GM19025 (cell line): ENCODE measurements around the gene COL23A1.
"Not testable (repeated sequence)": the region's sequence is repeated elsewhere in the genome, so short reads cannot be mapped to it uniquely, and the experiment has no call there.

Experiments used
- ATAC-seq: cut with Tn5 transposase; IDR thresholded peaks from one replicate; pipeline ENCODE4 v1.9.1; 2021; ENCODE audit warnings: mild to moderate bottlenecking, low read depth, moderate library complexity; ENCODE audit not compliant: unreplicated experiment

COL23A1 gene

DNA sequence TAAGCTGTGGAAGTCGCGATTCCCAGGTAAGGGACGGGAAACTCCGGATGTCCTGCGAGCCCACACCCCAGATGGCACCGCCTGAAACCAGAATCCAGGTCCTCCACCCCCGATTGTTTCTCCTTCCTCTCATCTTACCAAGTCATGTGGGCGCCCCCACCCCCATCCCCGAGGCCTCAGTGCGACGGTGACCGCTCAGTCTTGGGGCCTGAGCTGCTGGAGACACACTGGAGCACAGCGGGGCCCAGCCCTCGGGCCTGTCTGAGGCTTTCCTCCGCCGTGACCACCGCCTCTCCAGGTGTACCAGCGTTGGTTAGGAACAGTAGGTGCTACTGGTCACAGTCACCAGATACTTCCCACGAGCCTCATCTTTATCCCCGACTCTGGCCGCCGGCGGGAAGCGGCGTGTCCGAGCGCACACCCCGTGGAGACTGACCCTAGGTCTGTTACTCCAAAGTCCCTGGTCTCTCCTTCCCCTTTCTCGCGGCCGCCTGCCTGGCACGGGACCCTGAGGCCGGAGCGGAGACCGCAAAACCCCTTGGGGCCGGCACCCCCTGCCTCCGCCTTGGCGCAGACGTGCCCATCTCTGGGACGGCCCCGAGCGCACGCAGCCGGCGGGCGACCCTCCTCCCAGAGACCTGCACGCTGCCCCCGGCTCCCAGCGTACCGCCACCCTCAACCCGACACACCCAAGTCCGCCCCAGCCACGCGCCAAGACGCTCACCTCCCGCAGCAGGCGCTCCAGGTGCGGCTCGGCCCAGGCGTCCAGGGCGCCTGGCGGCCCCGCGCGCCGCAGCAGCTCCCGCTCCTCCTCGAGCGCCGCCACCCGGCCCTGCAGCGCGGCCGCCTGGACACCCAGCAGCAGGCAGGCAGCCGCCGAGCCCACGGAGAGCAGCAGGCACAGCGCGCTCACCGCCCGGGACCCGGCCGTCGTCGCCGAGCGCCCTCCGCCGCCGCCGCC lies 733 bp downstream of the COL23A1 start:
- ATAC-seq = no peak

DNA sequence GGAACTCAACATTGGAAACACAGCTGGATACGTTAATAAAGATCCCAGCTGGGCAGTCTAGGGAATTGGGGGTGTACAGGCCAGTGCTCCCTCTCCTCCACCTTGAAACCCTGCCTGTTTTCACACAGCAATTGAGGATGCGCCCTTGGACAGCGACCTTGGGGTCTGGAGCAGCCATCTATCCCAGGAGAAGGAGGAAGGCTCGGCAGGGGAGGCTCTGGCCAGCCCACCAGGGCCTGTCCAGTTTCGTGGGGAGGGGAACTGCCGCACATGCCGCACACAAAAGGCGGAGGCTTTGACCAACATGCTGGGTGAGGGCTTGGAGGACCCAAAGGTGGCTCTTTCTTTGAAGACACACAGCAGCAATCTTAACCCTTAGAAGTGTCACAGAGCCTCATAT lies 1.4 kb downstream of the COL23A1 start:
- ATAC-seq = no peak

DNA sequence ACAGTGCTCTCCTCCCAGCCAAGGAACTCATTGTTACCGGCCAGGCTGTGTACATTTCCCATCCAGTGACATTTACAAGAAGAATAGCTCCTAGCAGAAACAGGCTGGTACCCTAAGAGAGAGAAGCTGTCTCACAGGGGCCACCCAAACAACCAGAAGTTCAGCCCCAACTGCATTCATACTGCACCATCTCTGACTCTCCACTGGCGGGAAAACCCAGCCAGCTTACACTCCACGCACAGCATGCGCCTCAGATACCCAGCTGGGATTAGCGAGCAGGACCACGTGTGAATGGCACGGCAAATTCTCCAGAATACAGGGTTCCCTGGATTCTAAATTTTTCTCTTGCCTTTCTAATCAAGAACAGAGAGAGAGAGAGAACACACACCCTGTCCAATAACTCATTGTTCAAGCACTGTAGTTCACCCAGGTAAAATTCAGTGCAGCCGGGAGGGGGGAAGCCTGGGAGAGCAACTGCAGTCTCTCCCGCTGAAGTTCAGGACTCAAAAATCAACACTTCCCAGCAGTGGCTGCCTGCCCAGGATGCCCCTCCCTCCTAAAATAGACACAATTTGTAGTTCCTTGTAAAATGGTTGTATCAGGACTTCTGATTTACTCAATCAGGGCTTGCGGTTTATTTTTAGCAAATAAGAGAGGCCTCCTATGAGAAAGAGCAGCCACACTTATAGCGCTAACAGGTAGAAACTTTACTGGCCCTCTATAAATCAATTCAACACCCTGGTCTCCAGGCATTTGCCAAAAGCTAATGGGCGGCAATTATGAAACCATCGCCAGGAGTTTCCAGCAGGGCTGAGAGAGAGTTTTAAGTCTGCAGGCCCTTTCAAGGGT lies 2.2 kb downstream of the COL23A1 start:
- ATAC-seq = no peak

DNA sequence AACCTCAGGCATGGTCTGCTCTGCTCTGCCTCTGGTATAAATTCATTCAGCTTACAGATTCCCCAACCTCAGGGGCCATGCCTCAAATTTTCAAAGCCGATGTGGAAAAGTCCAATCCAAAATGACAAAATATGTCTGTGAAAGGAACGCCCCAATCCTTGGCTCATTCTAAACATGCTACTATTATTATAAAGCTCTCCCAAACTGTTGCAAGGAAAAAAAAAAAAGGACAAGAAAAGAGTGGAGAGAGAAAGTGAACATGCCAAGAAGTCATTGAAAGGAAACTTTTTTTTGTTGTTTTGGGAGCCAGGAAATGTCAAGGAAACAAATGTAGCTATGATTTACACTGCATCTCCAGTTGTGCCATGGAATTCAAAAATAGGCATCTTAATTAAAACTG lies 3.8 kb downstream of the COL23A1 start:
- ATAC-seq = no peak

DNA sequence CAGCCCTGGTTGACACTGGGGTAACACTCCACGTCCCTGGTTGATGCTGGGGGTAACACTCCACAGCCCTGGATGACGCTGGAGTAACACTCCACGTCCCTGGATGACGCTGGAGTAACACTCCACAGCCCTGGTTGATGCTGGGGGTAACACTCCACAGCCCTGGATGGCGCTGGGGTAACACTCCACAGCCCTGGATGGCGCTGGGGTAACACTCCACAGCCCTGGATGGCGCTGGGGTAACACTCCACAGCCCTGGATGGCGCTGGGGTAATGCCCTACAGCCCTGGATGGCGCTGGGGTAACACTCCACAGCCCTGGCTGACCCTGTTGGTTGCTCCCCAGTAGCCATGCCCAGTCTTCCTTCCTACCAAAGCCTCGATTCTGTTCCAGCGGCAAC lies 4.8 kb downstream of the COL23A1 start:
- not testable (repeated sequence) for ATAC-seq

DNA sequence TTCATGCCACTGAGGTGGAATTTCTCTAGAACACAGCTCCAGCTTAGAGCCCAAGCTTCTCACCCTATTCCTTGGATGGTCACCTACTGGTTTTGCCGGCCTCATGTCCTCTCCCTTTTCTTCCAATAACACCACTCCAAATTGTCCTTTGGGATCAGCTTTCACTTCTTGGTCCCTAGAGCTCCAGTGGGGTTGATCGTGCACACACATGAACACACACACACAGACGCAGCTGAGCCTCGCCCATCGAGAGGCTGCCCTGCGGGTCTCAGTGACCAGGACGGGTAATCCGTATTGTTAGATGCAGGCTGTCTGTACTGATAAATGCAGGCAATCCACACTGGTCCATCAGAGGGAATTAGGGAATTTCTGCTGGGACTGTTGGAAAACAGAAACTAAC lies 6.9 kb downstream of the COL23A1 start:
- no peak for ATAC-seq

DNA sequence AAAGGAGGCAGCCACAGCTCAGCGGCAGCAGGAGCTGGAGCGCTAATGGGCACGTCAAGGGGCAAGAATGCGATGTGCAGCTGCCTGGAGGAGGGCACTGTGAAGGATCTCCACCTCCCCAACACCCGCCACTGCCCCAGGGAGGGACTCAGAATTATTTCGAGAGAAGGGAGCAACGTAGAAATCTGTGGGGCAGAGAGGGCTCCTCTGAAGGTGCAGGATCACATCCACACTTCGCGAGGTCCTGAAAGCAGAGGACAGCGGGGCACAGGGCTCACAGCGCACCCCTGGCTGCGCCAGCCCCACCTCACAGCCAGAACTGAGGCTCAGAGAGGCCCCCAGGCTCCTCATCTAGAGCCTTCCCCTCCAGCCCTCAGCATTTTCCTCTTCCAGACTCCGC lies 7.9 kb downstream of the COL23A1 start:
- no peak for ATAC-seq

DNA sequence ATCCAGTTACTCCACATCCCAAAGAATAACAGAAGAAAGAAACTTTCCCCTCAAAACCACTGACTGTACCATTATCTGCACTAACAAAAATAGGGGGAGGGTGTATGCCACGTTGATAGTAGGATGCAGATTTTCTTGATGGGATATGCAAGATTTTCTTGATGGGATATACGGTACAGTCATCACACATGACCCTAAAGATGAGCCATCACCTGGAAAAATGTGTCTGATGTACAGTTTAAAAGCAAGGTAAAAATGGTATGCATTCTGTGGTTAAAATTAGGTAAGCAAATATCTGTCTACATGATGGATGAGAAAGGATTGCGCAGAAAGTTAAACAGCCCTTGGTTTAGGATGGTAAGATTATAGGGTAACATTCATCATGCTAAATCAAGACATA lies 8.6 kb downstream of the COL23A1 start:
- ATAC-seq = no peak

DNA sequence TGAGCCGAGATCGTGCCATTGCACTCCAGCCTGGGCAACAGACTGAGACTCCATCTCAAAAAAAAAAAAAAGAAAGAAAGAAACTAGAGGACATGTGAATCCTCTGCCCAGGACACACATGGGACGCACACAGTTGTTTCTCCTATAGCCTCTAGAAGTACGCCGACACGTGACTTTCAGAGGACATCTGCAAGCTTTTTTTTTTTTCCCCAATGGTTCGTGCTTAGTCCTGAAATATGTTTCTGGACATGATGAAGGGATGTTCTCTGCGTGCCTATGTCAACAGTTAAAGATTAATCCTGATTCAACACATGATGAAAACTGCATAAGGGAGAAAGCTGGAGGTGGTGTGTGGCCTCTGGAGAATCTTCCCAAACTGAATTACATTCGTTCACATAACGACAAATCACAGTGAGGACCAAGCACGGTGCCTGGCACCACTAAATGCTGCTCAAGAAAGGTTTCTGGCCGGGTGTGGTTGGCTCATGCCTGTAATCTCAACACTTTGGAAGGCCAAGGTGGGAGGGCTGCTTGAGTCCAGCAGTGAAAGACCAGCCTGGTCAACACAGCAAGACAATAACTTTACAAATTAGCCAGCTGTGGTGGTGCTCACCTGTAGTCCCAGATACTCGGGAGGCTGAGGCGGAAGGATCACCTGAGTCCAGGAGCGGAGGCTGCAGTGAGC lies 9.8 kb downstream of the COL23A1 start:
- no peak for ATAC-seq

DNA sequence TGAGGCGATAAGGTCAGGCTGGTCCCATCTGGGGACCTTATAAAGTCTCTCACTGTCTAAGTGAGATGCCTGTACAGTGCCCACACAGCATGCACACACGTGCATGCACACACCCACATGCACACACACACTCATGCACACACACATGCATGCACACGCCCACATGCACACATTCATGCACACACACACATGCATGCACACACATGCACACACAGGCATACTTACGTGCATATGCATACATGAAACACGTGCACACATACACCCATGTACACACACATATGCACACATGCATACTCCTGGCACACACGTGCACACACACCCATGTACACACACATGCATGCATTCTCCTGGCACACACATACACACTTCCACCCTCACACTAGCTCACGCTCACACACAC lies 12.2 kb downstream of the COL23A1 start:
- no peak for ATAC-seq

DNA sequence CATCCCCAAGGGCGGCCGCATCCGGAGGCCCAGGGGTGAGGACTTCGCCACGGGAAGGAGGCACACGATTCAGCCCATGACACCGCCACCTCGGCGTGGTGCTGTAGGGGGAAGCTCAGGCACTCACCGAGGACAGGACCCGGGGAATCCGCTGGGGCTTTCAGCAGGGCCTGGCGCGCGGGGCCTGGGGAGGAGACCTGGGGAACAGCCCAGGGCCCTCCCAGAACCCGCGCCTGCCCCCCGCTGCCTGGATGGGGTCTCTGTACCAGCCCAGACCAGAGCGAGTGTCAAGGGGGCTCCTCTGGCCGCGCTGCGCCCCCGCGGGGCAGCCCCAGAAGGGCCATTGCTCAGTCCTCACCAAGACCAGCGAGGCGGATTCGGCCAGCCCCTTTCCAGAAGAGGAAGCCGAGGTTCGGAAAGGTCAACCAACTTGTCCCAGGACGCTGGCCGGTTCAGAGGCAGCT lies 12.8 kb downstream of the COL23A1 start:
- no peak for ATAC-seq

DNA sequence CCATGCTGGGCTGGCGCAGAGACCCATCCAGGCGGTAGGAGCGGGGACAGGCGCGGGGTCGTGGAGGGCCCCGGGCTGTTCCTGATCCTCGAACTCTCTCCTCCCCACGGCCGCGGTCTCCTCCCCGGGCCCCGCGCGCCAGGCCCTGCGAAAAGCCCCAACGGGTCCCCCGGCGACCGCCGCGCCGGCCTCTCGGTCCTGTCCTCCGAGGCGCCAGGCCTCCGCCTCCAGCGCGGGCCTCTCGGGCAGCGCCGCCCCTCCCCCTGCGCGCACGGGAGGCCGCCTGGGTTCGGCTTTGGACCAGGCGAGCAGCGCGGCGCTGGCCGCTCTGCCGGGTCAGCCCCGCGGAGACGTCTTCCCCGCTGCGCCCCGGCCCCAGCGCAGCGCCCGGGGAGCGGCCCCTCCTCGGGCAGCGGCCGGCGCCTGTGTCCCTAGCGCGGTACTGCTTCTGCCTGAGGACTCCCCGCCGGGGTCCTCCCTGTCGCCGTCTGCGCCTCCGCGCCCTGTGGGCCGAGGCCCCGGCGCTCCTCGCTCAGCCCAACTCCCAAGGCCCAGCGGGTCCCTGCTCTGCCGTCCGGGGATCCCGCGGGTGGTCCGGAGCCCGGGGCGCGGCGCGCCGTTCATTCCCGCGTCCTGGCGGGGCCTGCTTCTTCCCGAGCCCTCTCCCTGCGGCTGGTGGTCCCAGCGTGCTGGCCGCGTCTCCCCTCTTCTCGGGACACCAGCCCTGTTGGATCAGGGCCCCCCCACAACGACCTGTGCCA lies 13.4 kb downstream of the COL23A1 start:
- no peak for ATAC-seq

DNA sequence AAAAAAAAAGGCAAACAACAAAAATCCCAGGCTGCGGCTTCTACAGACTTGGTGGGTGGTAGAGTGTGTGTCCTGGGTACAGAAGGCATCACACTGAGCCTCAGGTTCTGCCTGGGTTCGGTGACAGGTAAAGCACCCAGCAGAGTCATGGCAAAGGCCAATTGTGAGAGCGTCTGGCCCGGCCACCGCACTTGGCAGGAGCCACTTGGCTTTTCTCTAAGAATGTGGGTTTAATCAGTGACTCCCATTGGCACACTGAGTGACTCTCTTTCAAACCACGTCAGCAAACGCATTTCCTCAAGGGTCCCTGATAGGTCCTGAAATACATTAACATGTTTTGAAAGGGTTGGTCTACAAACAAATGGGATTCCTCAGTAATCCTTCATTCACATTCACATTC lies 17.0 kb downstream of the COL23A1 start:
- ATAC-seq = no peak

DNA sequence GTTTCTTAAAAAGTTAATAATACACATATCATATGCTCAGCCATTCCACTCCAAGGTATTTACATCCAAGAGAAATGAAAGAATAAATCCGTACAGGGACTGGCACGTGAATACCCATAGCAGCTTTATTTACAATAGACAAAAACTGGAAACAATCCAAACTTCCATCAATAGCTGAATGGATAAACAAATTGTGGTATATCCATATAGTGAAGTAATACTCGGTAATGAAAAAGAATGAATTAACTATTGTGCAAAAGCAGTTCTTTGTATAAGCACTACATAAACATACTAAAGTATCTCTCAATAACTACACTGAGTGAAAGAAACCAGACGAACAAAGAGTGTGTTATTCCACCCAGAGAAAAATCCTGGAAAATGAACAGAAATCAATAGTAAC lies 17.6 kb downstream of the COL23A1 start:
- no peak for ATAC-seq

DNA sequence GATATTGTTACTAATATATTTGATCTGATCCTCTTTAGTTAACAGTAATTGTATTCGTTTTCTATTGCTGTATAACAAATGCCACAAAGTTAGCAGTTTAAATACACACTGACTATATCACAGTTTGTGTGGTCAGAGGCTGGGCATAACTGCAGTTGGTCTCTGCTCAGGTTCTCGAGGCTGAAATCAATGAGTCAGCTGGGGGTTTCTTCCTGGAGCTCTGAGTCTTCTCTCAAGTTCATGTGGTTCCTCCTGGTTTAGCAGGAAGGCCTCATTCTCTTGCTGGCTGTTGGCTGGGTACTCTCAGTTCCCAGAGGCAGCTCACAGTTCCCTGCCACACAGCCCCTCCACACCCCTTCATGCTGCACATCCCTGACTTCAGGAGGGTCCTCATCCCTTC lies 20.7 kb downstream of the COL23A1 start:
- ATAC-seq = no peak

DNA sequence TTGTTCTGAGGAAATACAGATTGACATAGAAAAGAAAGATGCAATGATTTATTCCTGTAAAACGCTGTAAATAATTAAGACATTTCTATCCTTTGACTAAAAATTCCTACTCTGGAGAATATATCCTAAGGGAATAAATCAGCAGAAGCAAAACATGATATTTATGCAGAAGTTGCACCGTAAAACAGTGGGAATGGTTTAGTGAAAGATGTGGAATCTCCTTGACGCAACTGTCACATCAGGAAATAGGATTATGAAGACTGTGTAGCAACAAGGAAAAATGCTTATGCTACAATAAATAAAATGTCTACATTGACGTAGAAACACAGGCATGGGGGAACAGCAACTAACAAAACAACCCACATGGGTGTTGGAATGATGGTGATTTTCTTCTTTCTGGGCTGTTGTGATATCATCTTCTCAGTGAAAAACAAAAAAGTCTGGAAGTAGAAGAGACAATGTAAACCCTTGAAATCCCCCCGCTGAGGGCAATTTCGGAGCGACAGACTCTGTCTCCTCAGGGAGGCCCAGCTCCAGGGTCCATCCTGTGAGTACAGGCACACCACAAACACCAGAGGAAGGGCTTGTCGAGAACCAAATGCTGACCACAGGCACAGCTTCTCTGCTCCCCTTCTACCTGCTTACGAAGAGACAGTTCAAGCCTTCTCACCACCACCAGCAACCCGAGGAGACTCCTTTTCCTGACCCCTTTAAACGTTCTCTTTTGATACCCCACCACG lies 25.2 kb downstream of the COL23A1 start:
- ATAC-seq = no peak

DNA sequence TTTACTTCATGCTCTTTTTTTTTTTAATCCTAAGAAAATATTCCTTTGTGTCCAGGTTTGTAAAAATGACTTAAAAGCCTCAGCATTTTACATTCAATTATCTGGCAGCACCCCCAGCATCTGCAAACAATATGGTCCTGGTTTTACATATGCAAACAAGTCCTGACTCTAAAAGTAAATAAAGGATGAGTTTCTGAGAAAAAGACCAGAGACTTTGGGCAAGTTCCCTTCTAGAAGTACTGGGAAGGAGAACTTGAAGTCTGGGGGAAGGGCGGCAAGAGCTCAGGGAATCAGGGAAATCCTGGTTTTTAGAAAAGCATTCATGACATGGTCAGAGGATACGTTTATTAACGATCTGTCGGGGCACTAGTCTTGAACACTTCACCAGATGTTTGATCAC lies 25.8 kb downstream of the COL23A1 start:
- no peak for ATAC-seq

DNA sequence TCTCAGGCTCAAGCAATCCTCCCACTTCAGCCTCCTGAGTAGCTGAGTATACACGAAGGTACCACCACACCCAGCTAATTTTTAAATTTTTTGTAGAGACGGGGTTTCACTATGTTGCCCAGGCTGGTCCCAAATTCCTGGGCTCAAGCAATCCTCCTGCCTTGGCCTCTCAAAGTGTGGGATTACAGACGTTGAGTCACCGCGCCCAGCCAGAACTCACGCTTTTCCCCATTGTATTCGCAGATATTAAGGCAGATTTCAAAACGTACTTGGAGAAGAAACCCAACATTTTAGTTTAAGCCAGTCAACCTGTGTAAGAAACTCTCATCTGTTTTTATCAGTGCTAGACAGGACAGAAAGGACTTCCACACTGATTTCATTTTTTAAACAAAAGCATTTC lies 26.6 kb downstream of the COL23A1 start:
- no peak for ATAC-seq

DNA sequence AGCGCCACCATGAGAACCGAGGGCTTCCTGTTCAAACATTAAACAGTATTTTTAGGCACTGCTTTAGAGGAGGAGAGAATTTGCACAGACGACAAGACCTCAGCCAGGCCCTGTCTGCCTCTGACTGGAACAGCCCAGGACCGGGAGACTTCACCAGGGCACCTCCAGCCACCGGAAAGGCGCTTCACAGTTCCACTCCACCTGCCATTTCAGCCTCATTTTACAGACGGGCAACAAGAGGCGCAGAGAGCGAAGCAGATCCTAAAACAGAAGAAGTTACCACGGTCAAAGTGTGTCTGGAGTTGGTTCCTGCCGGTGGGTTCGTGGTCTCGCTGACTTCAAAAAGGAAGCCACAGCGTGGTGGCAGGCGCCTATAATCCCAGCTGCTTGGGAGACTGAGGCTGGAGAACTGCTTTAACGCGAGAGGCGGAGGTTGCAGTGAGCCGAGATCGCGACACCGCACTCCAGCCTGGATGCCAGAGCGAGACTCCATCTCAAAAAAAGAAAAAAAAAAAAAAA lies 28.4 kb downstream of the COL23A1 start:
- no peak for ATAC-seq
